Brain microvascular endothelial cell (primary cell): ENCODE measurements around the gene LRRC1.

Experiments used
- DNase-seq: peaks from one replicate; pipeline ENCODE4 v3.0.0-alpha.2; 2020
- H3K27ac ChIP-seq: fragments of 250-450 bp; sonication (Bioruptor Pico); 2 replicates; pipeline ENCODE4 v1.5.1; 2020; ENCODE audit warnings: mild to moderate bottlenecking, moderate library complexity
- H3K27me3 ChIP-seq: fragments of 250-450 bp; sonication (Bioruptor Pico); replicated peaks from 2 replicates; pipeline ENCODE4 v1.5.1; 2020; ENCODE audit warnings: mild to moderate bottlenecking
- H3K36me3 ChIP-seq: fragments of 250-450 bp; sonication (Bioruptor Pico); replicated peaks from 2 replicates; pipeline ENCODE4 v1.5.1; 2020; ENCODE audit warnings: mild to moderate bottlenecking
- H3K4me3 ChIP-seq: 2 replicates; pipeline ENCODE4 v1.5.1; 2011; ENCODE audit warnings: low read depth, mild to moderate bottlenecking, control low read depth, low read length, moderate library complexity
- CTCF ChIP-seq: IDR thresholded peaks from 2 replicates; pipeline ENCODE4 v1.5.1; 2011; ENCODE audit warnings: low read depth, mild to moderate bottlenecking, moderate library complexity, low read length, control low read depth, inconsistent platforms; ENCODE audit errors: missing control alignments
- in situ Hi-C: cut with HindIII; loops from 2 replicates; pipeline ENCODE4 v1.10.0; 2017; ENCODE audit warnings: low sequenced_read_pairs, low pct_ligation_motif_present

The LRRC1 gene

GRCh38 chr6:53929041-53929820, 134.4 kb downstream of the LRRC1 start:
- DNase-seq = no peak
- no peak for TF ChIP-seq CTCF
- Histone ChIP-seq H3K36me3 (no peaks in the 10 kb centered on the region), H3K27me3 (no peaks in the 10 kb centered on the region), H3K4me3 (no peak overlapping the region), H3K27ac (no peak overlapping the region)
- in situ Hi-C loops = no loop called here

- DNase-seq = no peak
- no peak overlapping the region for H3K27ac ChIP-seq
- H3K36me3 ChIP-seq = no peaks in the 10 kb centered on the region
- in situ Hi-C loops = no loop called here
- H3K27me3 ChIP-seq = no peaks in the 10 kb centered on the region
- TF ChIP-seq CTCF = no peak
- H3K4me3 ChIP-seq = no peak overlapping the region
These were observed 135.0 kb downstream of the LRRC1 start for GRCh38 chr6:53929821-53930120.

GRCh38 chr6:53930330-53930729, 135.5 kb downstream of the LRRC1 start:
- Histone ChIP-seq H3K4me3 (no peak overlapping the region), H3K27ac (no peak overlapping the region), H3K36me3 (no peaks in the 10 kb centered on the region), H3K27me3 (no peaks in the 10 kb centered on the region)
- DNase-seq = no peak
- in situ Hi-C loops = no loop called here
- no peak for TF ChIP-seq CTCF

GRCh38 chr6:53931086-53931485, 136.3 kb downstream of the LRRC1 start:
- Histone ChIP-seq H3K36me3 (no peaks in the 10 kb centered on the region), H3K4me3 (no peak overlapping the region), H3K27ac (no peak overlapping the region), H3K27me3 (no peaks in the 10 kb centered on the region)
- TF ChIP-seq CTCF = no peak
- no peak for DNase-seq
- in situ Hi-C loops = no loop called here

GRCh38 chr6:53932516-53932915, 137.7 kb downstream of the LRRC1 start:
- in situ Hi-C loops = no loop called here
- Histone ChIP-seq H3K27me3 (no peaks in the 10 kb centered on the region), H3K36me3 (no peaks in the 10 kb centered on the region), H3K4me3 (no peak overlapping the region), H3K27ac (no peak overlapping the region)
- no peak for DNase-seq
- TF ChIP-seq CTCF = no peak

- H3K4me3 ChIP-seq = no peak overlapping the region
- TF ChIP-seq CTCF = no peak
- no peaks in the 10 kb centered on the region for H3K36me3 ChIP-seq
- no peak for DNase-seq
- in situ Hi-C loops = no loop called here
- H3K27me3 ChIP-seq = no peaks in the 10 kb centered on the region
- no peak overlapping the region for H3K27ac ChIP-seq
These were observed 139.2 kb downstream of the LRRC1 start for GRCh38 chr6:53934023-53934422.
